Ureter (tissue), 1 donor: Measurements from ENCODE around the gene MIA2. TPM values are rescaled to one million over a fixed set of nuclear protein-coding genes. Genes with fewer than 3 reads are reported as not detected.

Experiments
- total RNA-seq: library from RNA; stranded (reverse); gene quantifications from one replicate; pipeline ENCODE4 v1.2.4, GENCODE V29; 2023
- donor health status: DM: yes; HTN: yes; CAD: no.

MIA2 gene
- total RNA-seq, 1 donor from 2014 or later: 29.5 TPM

Other genes starting within 250 kb of the MIA2 start
- 70.8 TPM for gene SEC23A, start 130.7 kb upstream of the MIA2 start, total RNA-seq
- 10.0 TPM for gene GEMIN2, start 119.6 kb upstream of the MIA2 start, total RNA-seq
- gene TRAPPC6B, start 63.6 kb upstream of the MIA2 start, total RNA-seq: 33.5 TPM
- 84.1 TPM for gene PNN, start 58.7 kb upstream of the MIA2 start, total RNA-seq
- 8.0 TPM for gene FBXO33, start 198.5 kb downstream of the MIA2 start, total RNA-seq